H1 (cell line): ENCODE results near the gene GRM1. TPM values are rescaled to one million over a fixed set of nuclear protein-coding genes. Genes with fewer than 3 reads are reported as not detected.

Experiments used
- CTCF ChIA-PET: fragments of 300-600 bp; sonication (Branson Sonifier 250); formaldehyde crosslinking; loops from one replicate; lab custom pipeline; 2021; ENCODE audit not compliant: partially characterized antibody; lab: Charles Lee
- POLR2A ChIA-PET: fragments of 300-600 bp; sonication (Branson Sonifier 250); formaldehyde crosslinking; loops from one replicate; lab custom pipeline; 2021; ENCODE audit warnings: inconsistent platforms; ENCODE audit not compliant: partially characterized antibody; lab: Charles Lee
- DNase-seq, 2 experiments: peaks; one replicate each; pipeline versions ENCODE4 v3.0.0 to v3.0.0-alpha.2; 2010 to 2022; ENCODE audit warnings: low spot score in 2 of 2, low read depth in 1 of 2, mixed read lengths in 1 of 2
- FAIRE-seq: peaks from 2 replicates; lab custom pipeline; 2011; peaks lifted over from hg19 to GRCh38; lab: Jason Lieb, UNC
- H2AFZ ChIP-seq: 2 replicates; pipeline ENCODE4 v1.8.1; 2012; ENCODE audit warnings: low read length, inconsistent platforms
- H2AK5ac ChIP-seq: 2 replicates; pipeline ENCODE4 v1.6.1; 2013; ENCODE audit warnings: low read depth, low read length
- H2BK120ac ChIP-seq: replicated peaks from 2 replicates; pipeline ENCODE3; 2013; ENCODE audit warnings: low read depth, low read length, inconsistent platforms
- H2BK12ac ChIP-seq: 2 replicates; pipeline ENCODE4 v1.6.1; 2013; ENCODE audit warnings: low read depth, low read length
- H2BK15ac ChIP-seq: 2 replicates; pipeline ENCODE4 v1.6.1; 2013; ENCODE audit warnings: low read length
- H2BK20ac ChIP-seq: 2 replicates; pipeline ENCODE4 v1.6.1; 2013; ENCODE audit warnings: low read length
- H2BK5ac ChIP-seq: 2 replicates; pipeline ENCODE4 v1.6.1; 2013; ENCODE audit warnings: low read depth, low read length
- H3K14ac ChIP-seq: 2 replicates; pipeline ENCODE4 v1.6.1; 2013; ENCODE audit warnings: inconsistent platforms; ENCODE audit not compliant: insufficient read length
- H3K18ac ChIP-seq: 2 replicates; pipeline ENCODE4 v1.6.1; 2013; ENCODE audit warnings: low read length; ENCODE audit errors: extremely low read depth
- H3K23ac ChIP-seq: 2 replicates; pipeline ENCODE4 v1.6.1; 2013; ENCODE audit warnings: inconsistent platforms; ENCODE audit not compliant: insufficient read length
- H3K23me2 ChIP-seq: 2 replicates; pipeline ENCODE4 v1.6.1; 2013; ENCODE audit warnings: low read depth, low read length
- H3K27ac ChIP-seq: 2 replicates; pipeline ENCODE4 v1.6.1; 2011; ENCODE audit warnings: low read depth, low read length, inconsistent platforms
- H3K27me3 ChIP-seq, 4 experiments: replicated peaks in 1 of 4; 1 replicate in 1 of 4; 2 replicates in 3 of 4; pipeline versions ENCODE4 v1.6.1 to v1.8.1; 2011 to 2013; ENCODE audit warnings: low read length in 3 of 4, mild to moderate bottlenecking in 3 of 4, inconsistent platforms in 2 of 4, mixed read lengths in 2 of 4, moderate library complexity in 1 of 4; ENCODE audit not compliant: control insufficient read depth in 3 of 4, insufficient read depth in 3 of 4; ENCODE audit errors: extremely low read depth in 1 of 4
- H3K36me3 ChIP-seq, 4 experiments: 2 replicates each; pipeline versions ENCODE4 v1.6.1 to v1.8.1; 2011 to 2013; ENCODE audit warnings: mild to moderate bottlenecking in 4 of 4, low read length in 3 of 4, moderate library complexity in 2 of 4, control low read depth in 1 of 4, inconsistent platforms in 1 of 4; ENCODE audit not compliant: insufficient read depth in 4 of 4, control insufficient read depth in 2 of 4
- H3K4ac ChIP-seq: replicated peaks from 2 replicates; pipeline ENCODE3; 2013; ENCODE audit warnings: low read length, low read depth, mixed read lengths, inconsistent platforms; ENCODE audit not compliant: insufficient read length
- H3K4me1 ChIP-seq, 4 experiments: replicated peaks in 1 of 4; 1 replicate in 1 of 4; 2 replicates in 3 of 4; pipeline versions ENCODE4 v1.6.1 to v1.8.1; 2011 to 2013; ENCODE audit warnings: low read length in 3 of 4, inconsistent platforms in 2 of 4, mixed read lengths in 1 of 4; ENCODE audit not compliant: insufficient read depth in 4 of 4, control insufficient read depth in 3 of 4
- H3K4me2 ChIP-seq, 2 experiments: 2 replicates each; pipeline versions ENCODE4 v1.6.1 to v1.8.1; 2011 to 2013; ENCODE audit warnings: low read depth in 2 of 2, low read length in 2 of 2, control low read depth in 1 of 2, inconsistent platforms in 1 of 2, mild to moderate bottlenecking in 1 of 2; ENCODE audit not compliant: insufficient read depth in 1 of 2
- H3K4me3 ChIP-seq, 4 experiments: fragments of 200-600, 300-600 bp in 1 of 4; sonication (generic), shearing (Covaris generic), sonication (Bioruptor Twin) in 1 of 4; 2 replicates each; pipeline versions ENCODE4 v1.5.1 to v1.8.1; 2011 to 2016; ENCODE audit warnings: low read length in 4 of 4, low read depth in 3 of 4, control low read depth in 2 of 4, inconsistent platforms in 2 of 4, mild to moderate bottlenecking in 2 of 4, mixed read lengths in 1 of 4, moderate library complexity in 1 of 4; ENCODE audit not compliant: insufficient read depth in 2 of 4; ENCODE audit errors: extremely low read depth in 1 of 4
- H3K56ac ChIP-seq: replicated peaks from 2 replicates; pipeline ENCODE3; 2013; ENCODE audit warnings: low read depth, mild to moderate bottlenecking, mixed read lengths, low read length, inconsistent platforms; ENCODE audit not compliant: insufficient read length
- H3K79me1 ChIP-seq: 2 replicates; pipeline ENCODE4 v1.6.1; 2013; ENCODE audit warnings: low read depth, low read length, control low read depth
- H3K79me2 ChIP-seq, 2 experiments: 2 replicates each; pipeline versions ENCODE4 v1.6.1 to v1.8.1; 2012 to 2013; ENCODE audit warnings: low read length in 2 of 2, mild to moderate bottlenecking in 2 of 2, inconsistent platforms in 1 of 2; ENCODE audit not compliant: insufficient read depth in 2 of 2, control insufficient read depth in 1 of 2
- H3K9ac ChIP-seq, 4 experiments: replicated peaks in 1 of 4; 1 replicate in 1 of 4; 2 replicates in 3 of 4; pipeline versions ENCODE4 v1.6.1 to v1.8.1; 2011 to 2013; ENCODE audit warnings: low read depth in 3 of 4, low read length in 3 of 4, control low read depth in 2 of 4, mild to moderate bottlenecking in 2 of 4, moderate library complexity in 2 of 4, inconsistent platforms in 1 of 4; ENCODE audit errors: extremely low read depth in 1 of 4
- H3K9me3 ChIP-seq, 2 experiments: 2 replicates each; pipeline versions ENCODE4 v1.6.1 to v1.8.1; 2012 to 2013; ENCODE audit warnings: mild to moderate bottlenecking in 2 of 2, moderate library complexity in 2 of 2, control low read depth in 1 of 2, inconsistent platforms in 1 of 2, low read depth in 1 of 2, low read length in 1 of 2, mixed read lengths in 1 of 2; ENCODE audit not compliant: insufficient read depth in 2 of 2
- H4K20me1 ChIP-seq, 2 experiments: replicated peaks in 1 of 2; 2 replicates each; pipeline versions ENCODE3 to v1.8.1; 2011 to 2013; ENCODE audit warnings: inconsistent platforms in 2 of 2, low read length in 2 of 2, mild to moderate bottlenecking in 1 of 2; ENCODE audit not compliant: insufficient read depth in 2 of 2, control insufficient read depth in 1 of 2
- H4K5ac ChIP-seq: 2 replicates; pipeline ENCODE4 v1.6.1; 2013; ENCODE audit warnings: low read length, low read depth, mixed read lengths, inconsistent platforms; ENCODE audit not compliant: insufficient read length
- H4K8ac ChIP-seq: 2 replicates; pipeline ENCODE4 v1.8.0; 2013; ENCODE audit warnings: mild to moderate bottlenecking, moderate library complexity, low read length, inconsistent platforms; ENCODE audit not compliant: insufficient read depth; ENCODE audit errors: extremely low read depth
- H4K91ac ChIP-seq: replicated peaks from 2 replicates; pipeline ENCODE3; 2013; ENCODE audit warnings: low read length, mixed read lengths, inconsistent platforms; ENCODE audit not compliant: insufficient read length
- CEBPB ChIP-seq: IDR thresholded peaks from 2 replicates; pipeline ENCODE4 v1.6.1; 2012; ENCODE audit warnings: low read depth, low read length
- HDAC6 ChIP-seq: IDR thresholded peaks from one replicate; pipeline ENCODE4 v1.7.1; 2012; ENCODE audit warnings: low read depth, mild to moderate bottlenecking, inconsistent platforms, low read length, moderate library complexity
- NRF1 ChIP-seq: IDR thresholded peaks from 2 replicates; pipeline ENCODE4 v1.6.1; 2011; ENCODE audit warnings: mild to moderate bottlenecking, low read depth, low read length, improper control_type of control experiment
- WGBS, 2 experiments: shearing (Covaris generic) in 1 of 2; methylation state at CpG; one replicate each; pipeline versions ENCODE4 v1.1.6 to v1.1.7; 2013 to 2015; ENCODE audit warnings: low lambda C conversion rate in 2 of 2, mixed read lengths in 2 of 2, inconsistent platforms in 1 of 2, low coverage in 1 of 2, missing lambda C conversion rate in 1 of 2; ENCODE audit not compliant: insufficient replicate concordance in 2 of 2, insufficient coverage in 1 of 2, insufficient read length in 1 of 2; ENCODE audit errors: extremely low coverage in 1 of 2, missing lambda C conversion rate in 1 of 2; 5-methylcytosine and 5-hydroxymethylcytosine counted together
- polyA plus RNA-seq, 7 experiments: library from polyadenylated mRNA; depleted of rRNA in 3 of 7; stranded (reverse) in 5 of 7; unstranded in 2 of 7; fragments of >200 nt in 5 of 7; fragments of 200-250 nt in 2 of 7; gene quantifications; 1 replicate in 5 of 7; 2 replicates in 1 of 7; 4 replicates in 1 of 7; pipeline versions ENCODE4 v1.2.1 to v1.2.3, GENCODE V29; 2011 to 2013; ENCODE audit warnings: missing spikeins in 2 of 7, mixed read lengths in 2 of 7
- total RNA-seq: library from RNA; stranded (reverse); fragmentation: NEBNext Ultra II Directional; extraction: Animal tissue kit (Norgen Biotek cat#: 25700); gene quantifications from 2 replicates; pipeline ENCODE4 v1.2.1, GENCODE V29; 2021

Gene GRM1
- total and polyA plus RNA-seq, 2 of the 8 experiments (the other 6 are each of a cell fraction or from before 2014, with no cell fraction given) = 0.15 to 1.3 TPM

DNA sequence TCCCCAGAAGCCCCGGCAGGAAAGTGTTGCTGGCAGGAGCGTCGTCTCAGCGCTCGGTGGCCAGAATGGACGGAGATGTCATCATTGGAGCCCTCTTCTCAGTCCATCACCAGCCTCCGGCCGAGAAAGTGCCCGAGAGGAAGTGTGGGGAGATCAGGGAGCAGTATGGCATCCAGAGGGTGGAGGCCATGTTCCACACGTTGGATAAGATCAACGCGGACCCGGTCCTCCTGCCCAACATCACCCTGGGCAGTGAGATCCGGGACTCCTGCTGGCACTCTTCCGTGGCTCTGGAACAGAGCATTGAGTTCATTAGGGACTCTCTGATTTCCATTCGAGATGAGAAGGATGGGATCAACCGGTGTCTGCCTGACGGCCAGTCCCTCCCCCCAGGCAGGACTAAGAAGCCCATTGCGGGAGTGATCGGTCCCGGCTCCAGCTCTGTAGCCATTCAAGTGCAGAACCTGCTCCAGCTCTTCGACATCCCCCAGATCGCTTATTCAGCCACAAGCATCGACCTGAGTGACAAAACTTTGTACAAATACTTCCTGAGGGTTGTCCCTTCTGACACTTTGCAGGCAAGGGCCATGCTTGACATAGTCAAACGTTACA, 817 bp downstream of the GRM1 start:
- 95% methylated on average over 21 of the region's 25 CpGs; no CpG with 5 or more reads in 1 of the 2 experiments for WGBS, 2 experiments
- no peak overlapping the region for H3K18ac ChIP-seq
- ChIA-PET POLR2A (no interaction called here), CTCF (interaction anchor here (1.6 to 2.5 kb wide), 2 partner anchors 8 to 11 kb away, joined by 5 to 6 read pairs; no protein-coding TSS in a partner anchor)
- H4K20me1 ChIP-seq = no peaks in the 10 kb centered on the region
- H2AFZ ChIP-seq = no peak overlapping the region
- H3K4me2 ChIP-seq = peak overlapping the region in 1 of 2 experiments; percentile 90; a peak in 2 of 4 replicates
- H3K9ac ChIP-seq = 0 out of 7 replicates have a peak overlapping the region, but pooled peaks of 1 of the 4 experiments have one; percentile 18
- H2BK12ac ChIP-seq = no peak overlapping the region
- no peak for FAIRE-seq
- peaks cover 10% of the 10 kb centered on the region for H3K23me2 ChIP-seq
- H3K56ac ChIP-seq = no peak overlapping the region
- H2BK5ac ChIP-seq = no peak overlapping the region
- peaks cover 0 to 2% (median 0%) of the 10 kb centered on the region in 4 experiments; a peak in 3 of 7 replicates for H3K4me1 ChIP-seq
- no peak overlapping the region for H4K91ac ChIP-seq
- no peaks in the 10 kb centered on the region for H3K79me2 ChIP-seq
- no peak for TF ChIP-seq HDAC6
- no peak for TF ChIP-seq CEBPB
- TF ChIP-seq NRF1 = no peak
- H4K8ac ChIP-seq = no peak overlapping the region
- no peaks in the 10 kb centered on the region for H3K9me3 ChIP-seq
- DNase-seq = no peak
- H3K14ac ChIP-seq = no peak overlapping the region
- H2BK20ac ChIP-seq = no peak overlapping the region
- no peaks in the 10 kb centered on the region for H3K79me1 ChIP-seq
- peak overlapping the region in 1 of 4 experiments; percentile 59; a peak in 2 of 8 replicates for H3K4me3 ChIP-seq
- H2AK5ac ChIP-seq = no peak overlapping the region
- no peak overlapping the region for H2BK120ac ChIP-seq
- H3K23ac ChIP-seq = no peak overlapping the region
- H3K27ac ChIP-seq = no peak overlapping the region
- H3K4ac ChIP-seq = no peak overlapping the region
- H3K27me3 ChIP-seq = peaks cover 0 to 5% (median 2%) of the 10 kb centered on the region in 4 experiments; a peak in 3 of 7 replicates
- no peaks in the 10 kb centered on the region for H3K36me3 ChIP-seq
- no peak overlapping the region for H4K5ac ChIP-seq
- no peak overlapping the region for H2BK15ac ChIP-seq
